H1 (cell line): ENCODE measurements around the gene SIK2.

ENCODE experiments used
- BRCA1 ChIP-seq: IDR thresholded peaks from 2 replicates; pipeline ENCODE4 v1.6.1; 2012; ENCODE audit warnings: low read depth, low read length, improper control_type of control experiment
- CBX5 ChIP-seq: fragments of 300-800, 300-1000 bp; sonication (generic); IDR thresholded peaks from 2 replicates; pipeline ENCODE4 v1.7.1; 2016; ENCODE audit warnings: antibody characterized with exemption, low read length, low read depth
- CHD2 ChIP-seq: IDR thresholded peaks from 2 replicates; pipeline ENCODE4 v1.6.1; 2012; ENCODE audit warnings: low read length, improper control_type of control experiment
- EP300 ChIP-seq, 2 experiments: IDR thresholded peaks; 1 replicate in 1 of 2; 2 replicates in 1 of 2; pipeline ENCODE4 v1.6.1; 2011 to 2012; ENCODE audit warnings: low read depth in 2 of 2, low read length in 2 of 2, mild to moderate bottlenecking in 2 of 2, borderline replicate concordance in 1 of 2, inconsistent platforms in 1 of 2, moderate library complexity in 1 of 2
- FOSL1 ChIP-seq: IDR thresholded peaks from 2 replicates; pipeline ENCODE4 v1.6.1; 2011; ENCODE audit warnings: mild to moderate bottlenecking, low read depth, low read length, moderate library complexity; ENCODE audit not compliant: insufficient read depth
- GTF2F1 ChIP-seq: IDR thresholded peaks from 2 replicates; pipeline ENCODE4 v1.6.1; 2012; ENCODE audit warnings: low read depth, low read length, improper control_type of control experiment, borderline replicate concordance
- JUN ChIP-seq: IDR thresholded peaks from 2 replicates; pipeline ENCODE4 v1.6.1; 2011; ENCODE audit warnings: low read depth, mild to moderate bottlenecking, improper control_type of control experiment, low read length
- POLR2A ChIP-seq, 2 experiments: IDR thresholded peaks; 1 replicate in 1 of 2; 2 replicates in 1 of 2; pipeline ENCODE4 v1.6.1; 2011; ENCODE audit warnings: low read depth in 2 of 2, low read length in 2 of 2, mild to moderate bottlenecking in 2 of 2; ENCODE audit errors: control extremely low read depth in 1 of 2
- POLR2AphosphoS5 ChIP-seq: IDR thresholded peaks from 2 replicates; pipeline ENCODE4 v1.6.1; 2011; ENCODE audit warnings: low read depth, low read length
- SRF ChIP-seq: IDR thresholded peaks from 2 replicates; pipeline ENCODE4 v1.6.1; 2011; ENCODE audit warnings: mild to moderate bottlenecking, low read depth, low read length, moderate library complexity
- TBP ChIP-seq: IDR thresholded peaks from 2 replicates; pipeline ENCODE4 v1.6.1; 2011; ENCODE audit warnings: low read depth, low read length, improper control_type of control experiment
- TF ChIP-seq, protein P1 (sequence below), 3 experiments: IDR thresholded peaks; 1 replicate in 2 of 3; 2 replicates in 1 of 3; pipeline versions ENCODE4 v1.5.1 to v1.6.1; 2011; ENCODE audit warnings: low read length in 3 of 3, mild to moderate bottlenecking in 3 of 3, inconsistent platforms in 2 of 3, low read depth in 1 of 3, moderate library complexity in 1 of 3; ENCODE audit not compliant: insufficient read depth in 1 of 3; ENCODE audit errors: control extremely low read depth in 1 of 3
- TF ChIP-seq, protein P2 (sequence below): IDR thresholded peaks from 2 replicates; pipeline ENCODE4 v1.6.1; 2011; ENCODE audit warnings: low read length, improper control_type of control experiment

DNA sequence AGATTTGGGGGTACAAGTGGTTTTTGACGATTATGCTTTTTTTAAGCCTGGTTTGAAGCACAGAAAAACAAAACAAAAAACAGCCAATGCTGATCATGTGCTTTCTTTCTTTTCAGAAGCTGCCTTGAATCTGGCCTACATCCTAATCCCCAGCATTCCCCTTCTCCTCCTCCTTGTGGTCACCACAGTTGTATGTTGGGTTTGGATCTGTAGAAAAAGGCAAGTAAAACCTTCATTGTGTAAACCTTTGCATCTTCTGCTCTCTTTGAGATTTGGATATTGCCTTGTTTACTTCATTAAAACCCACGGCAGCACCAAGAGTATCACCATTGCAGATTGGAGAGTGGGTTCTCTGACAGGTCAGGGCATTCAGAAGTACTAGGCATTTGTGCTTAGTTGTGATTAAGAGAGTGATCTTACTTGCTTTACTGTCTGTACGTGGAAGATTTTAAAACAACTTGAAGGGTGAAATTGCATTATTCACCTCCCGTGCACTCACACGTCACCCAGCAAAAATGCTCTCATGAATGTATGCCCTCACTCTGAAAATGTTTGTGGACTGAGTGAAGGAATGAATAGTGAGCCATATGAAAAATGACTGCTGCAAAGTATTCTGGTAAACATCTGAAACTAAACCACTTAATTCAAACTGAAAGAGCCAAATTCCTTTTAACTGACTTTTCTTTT, 44.7 kb upstream of the SIK2 start:
- TF ChIP-seq, protein P1, sequence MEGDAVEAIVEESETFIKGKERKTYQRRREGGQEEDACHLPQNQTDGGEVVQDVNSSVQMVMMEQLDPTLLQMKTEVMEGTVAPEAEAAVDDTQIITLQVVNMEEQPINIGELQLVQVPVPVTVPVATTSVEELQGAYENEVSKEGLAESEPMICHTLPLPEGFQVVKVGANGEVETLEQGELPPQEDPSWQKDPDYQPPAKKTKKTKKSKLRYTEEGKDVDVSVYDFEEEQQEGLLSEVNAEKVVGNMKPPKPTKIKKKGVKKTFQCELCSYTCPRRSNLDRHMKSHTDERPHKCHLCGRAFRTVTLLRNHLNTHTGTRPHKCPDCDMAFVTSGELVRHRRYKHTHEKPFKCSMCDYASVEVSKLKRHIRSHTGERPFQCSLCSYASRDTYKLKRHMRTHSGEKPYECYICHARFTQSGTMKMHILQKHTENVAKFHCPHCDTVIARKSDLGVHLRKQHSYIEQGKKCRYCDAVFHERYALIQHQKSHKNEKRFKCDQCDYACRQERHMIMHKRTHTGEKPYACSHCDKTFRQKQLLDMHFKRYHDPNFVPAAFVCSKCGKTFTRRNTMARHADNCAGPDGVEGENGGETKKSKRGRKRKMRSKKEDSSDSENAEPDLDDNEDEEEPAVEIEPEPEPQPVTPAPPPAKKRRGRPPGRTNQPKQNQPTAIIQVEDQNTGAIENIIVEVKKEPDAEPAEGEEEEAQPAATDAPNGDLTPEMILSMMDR (IDR thresholded peaks at IDR 0.05; ENCODE audit: control extremely low read depth in 1 of 3, insufficient read depth in 1 of 3, low read depth in 1 of 3, low read length in 3 of 3) = no peak
- TF ChIP-seq POLR2A (IDR thresholded peaks at IDR 0.05; ENCODE audit: control extremely low read depth in 1 of 2, low read depth in 2 of 2, low read length in 2 of 2) (no peak), FOSL1 (no peak), CBX5 (no peak), JUN (no peak), CHD2 (no peak), TBP (no peak), BRCA1 (no peak), GTF2F1 (no peak), EP300 (IDR thresholded peaks at IDR 0.05; ENCODE audit: borderline replicate concordance in 1 of 2, low read depth in 2 of 2, low read length in 2 of 2) (no peak), SRF (no peak), POLR2AphosphoS5 (no peak)
- TF ChIP-seq, protein P2, sequence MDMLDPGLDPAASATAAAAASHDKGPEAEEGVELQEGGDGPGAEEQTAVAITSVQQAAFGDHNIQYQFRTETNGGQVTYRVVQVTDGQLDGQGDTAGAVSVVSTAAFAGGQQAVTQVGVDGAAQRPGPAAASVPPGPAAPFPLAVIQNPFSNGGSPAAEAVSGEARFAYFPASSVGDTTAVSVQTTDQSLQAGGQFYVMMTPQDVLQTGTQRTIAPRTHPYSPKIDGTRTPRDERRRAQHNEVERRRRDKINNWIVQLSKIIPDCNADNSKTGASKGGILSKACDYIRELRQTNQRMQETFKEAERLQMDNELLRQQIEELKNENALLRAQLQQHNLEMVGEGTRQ = no peak
